OCI-LY3 (cell line): ENCODE measurements around the gene MFSD2A.

Source experiments
- H2AFZ ChIP-seq: fragments of 200-600, 300-600 bp; shearing (Covaris generic); 2 replicates; pipeline ENCODE4 v1.6.0; 2014; ENCODE audit warnings: antibody characterized with exemption, low read depth, low read length
- H3K27ac ChIP-seq: fragments of 200-600, 300-600 bp; sonication (generic); 2 replicates; pipeline ENCODE4 v1.5.1; 2014; ENCODE audit warnings: mild to moderate bottlenecking, low read length, moderate library complexity, mixed read lengths
- H3K27me3 ChIP-seq: fragments of 200-600, 300-600 bp; sonication (generic); 2 replicates; pipeline ENCODE4 v1.6.1; 2014; ENCODE audit warnings: low read depth, low read length, mixed read lengths
- H3K36me3 ChIP-seq: fragments of 200-600, 300-600 bp; sonication (generic); replicated peaks from 2 replicates; pipeline ENCODE3; 2014; ENCODE audit warnings: low read depth, low read length, mixed read lengths
- H3K4me1 ChIP-seq: fragments of 300-600, 200-600 bp; sonication (generic); 2 replicates; pipeline ENCODE4 v1.6.1; 2014; ENCODE audit warnings: low read length, mixed read lengths
- H3K4me2 ChIP-seq: fragments of 200-600, 300-600 bp; sonication (generic); 2 replicates; pipeline ENCODE4 v1.6.1; 2014; ENCODE audit warnings: low read length, mixed read lengths
- H3K4me3 ChIP-seq: fragments of 300-600, 200-600 bp; sonication (generic); 2 replicates; pipeline ENCODE4 v1.5.1; 2014; ENCODE audit warnings: antibody characterized with exemption, mild to moderate bottlenecking, low read length, moderate library complexity
- H3K79me2 ChIP-seq: fragments of 300-600, 200-600 bp; shearing (Covaris generic); 2 replicates; pipeline ENCODE4 v1.6.1; 2014; ENCODE audit warnings: mild to moderate bottlenecking, low read length, mixed read lengths
- H3K9ac ChIP-seq: fragments of 300-600, 200-600 bp; shearing (Covaris generic); 2 replicates; pipeline ENCODE4 v1.6.0; 2014; ENCODE audit warnings: mild to moderate bottlenecking, low read length, moderate library complexity
- H3K9me3 ChIP-seq: fragments of 200-600, 300-600 bp; shearing (Covaris generic); 2 replicates; pipeline ENCODE4 v1.6.1; 2014; ENCODE audit warnings: low read length, mixed read lengths; ENCODE audit not compliant: insufficient read depth
- H4K20me1 ChIP-seq: fragments of 200-600, 300-600 bp; sonication (generic); 2 replicates; pipeline ENCODE4 v1.6.1; 2016; ENCODE audit warnings: low read length, mixed read lengths; ENCODE audit not compliant: insufficient read depth
- EZH2phosphoT487 ChIP-seq: fragments of 200-600 bp; shearing (Covaris generic); IDR thresholded peaks from 2 replicates; pipeline ENCODE4 v1.6.1; 2018; ENCODE audit warnings: antibody characterized with exemption, mixed run types, low read depth
- TF ChIP-seq, protein P1 (sequence below): fragments of 200-600, 300-600 bp; sonication (generic); IDR thresholded peaks from 2 replicates; pipeline ENCODE4 v1.5.1; 2014; ENCODE audit warnings: antibody characterized with exemption, low read length, low read depth

Gene MFSD2A

DNA sequence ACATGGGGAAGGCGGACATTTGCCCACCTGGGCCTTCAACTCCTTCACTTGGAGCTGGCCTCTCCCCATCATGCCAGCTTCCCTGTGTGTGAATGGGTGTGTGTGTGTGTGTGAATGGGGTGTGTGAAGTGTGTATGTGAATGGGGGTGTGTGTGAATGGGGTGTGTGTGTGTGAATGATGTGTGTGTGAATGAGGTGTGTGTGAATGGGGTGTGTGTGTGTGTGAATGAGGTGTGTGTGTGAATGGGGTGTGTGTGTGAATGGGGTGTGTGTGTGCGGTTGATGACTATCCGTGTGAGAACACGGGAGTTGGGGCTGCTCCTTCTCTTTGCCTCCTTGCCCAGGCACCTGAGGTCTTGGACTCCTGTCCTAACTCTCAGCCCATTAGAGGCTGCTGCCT lies 9.6 kb downstream of the MFSD2A start:
- Histone ChIP-seq H3K36me3 (peaks cover 50% of the 10 kb centered on the region), H3K4me2 (no peak overlapping the region), H3K4me3 (no peak overlapping the region), H3K27ac (no peak overlapping the region), H3K9ac (no peak overlapping the region), H2AFZ (no peak overlapping the region), H3K9me3 (no peaks in the 10 kb centered on the region), H3K79me2 (peaks cover 37% of the 10 kb centered on the region), H3K27me3 (no peaks in the 10 kb centered on the region), H3K4me1 (peaks cover 16% of the 10 kb centered on the region), H4K20me1 (no peaks in the 10 kb centered on the region)
- TF ChIP-seq, protein P1, sequence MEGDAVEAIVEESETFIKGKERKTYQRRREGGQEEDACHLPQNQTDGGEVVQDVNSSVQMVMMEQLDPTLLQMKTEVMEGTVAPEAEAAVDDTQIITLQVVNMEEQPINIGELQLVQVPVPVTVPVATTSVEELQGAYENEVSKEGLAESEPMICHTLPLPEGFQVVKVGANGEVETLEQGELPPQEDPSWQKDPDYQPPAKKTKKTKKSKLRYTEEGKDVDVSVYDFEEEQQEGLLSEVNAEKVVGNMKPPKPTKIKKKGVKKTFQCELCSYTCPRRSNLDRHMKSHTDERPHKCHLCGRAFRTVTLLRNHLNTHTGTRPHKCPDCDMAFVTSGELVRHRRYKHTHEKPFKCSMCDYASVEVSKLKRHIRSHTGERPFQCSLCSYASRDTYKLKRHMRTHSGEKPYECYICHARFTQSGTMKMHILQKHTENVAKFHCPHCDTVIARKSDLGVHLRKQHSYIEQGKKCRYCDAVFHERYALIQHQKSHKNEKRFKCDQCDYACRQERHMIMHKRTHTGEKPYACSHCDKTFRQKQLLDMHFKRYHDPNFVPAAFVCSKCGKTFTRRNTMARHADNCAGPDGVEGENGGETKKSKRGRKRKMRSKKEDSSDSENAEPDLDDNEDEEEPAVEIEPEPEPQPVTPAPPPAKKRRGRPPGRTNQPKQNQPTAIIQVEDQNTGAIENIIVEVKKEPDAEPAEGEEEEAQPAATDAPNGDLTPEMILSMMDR: no peak
- no peak for TF ChIP-seq EZH2phosphoT487

GRCh38 chr1:39965044-39965443 lies 10.1 kb downstream of the MFSD2A start:
- Histone ChIP-seq H3K9me3 (no peaks in the 10 kb centered on the region), H3K27ac (no peak overlapping the region), H3K27me3 (no peaks in the 10 kb centered on the region), H3K4me3 (no peak overlapping the region), H3K9ac (no peak overlapping the region), H2AFZ (no peak overlapping the region), H3K36me3 (peaks cover 47% of the 10 kb centered on the region), H3K79me2 (peaks cover 32% of the 10 kb centered on the region), H3K4me1 (peaks cover 11% of the 10 kb centered on the region), H3K4me2 (no peak overlapping the region), H4K20me1 (no peaks in the 10 kb centered on the region)
- no peak for TF ChIP-seq EZH2phosphoT487
- TF ChIP-seq, protein P1: no peak

DNA sequence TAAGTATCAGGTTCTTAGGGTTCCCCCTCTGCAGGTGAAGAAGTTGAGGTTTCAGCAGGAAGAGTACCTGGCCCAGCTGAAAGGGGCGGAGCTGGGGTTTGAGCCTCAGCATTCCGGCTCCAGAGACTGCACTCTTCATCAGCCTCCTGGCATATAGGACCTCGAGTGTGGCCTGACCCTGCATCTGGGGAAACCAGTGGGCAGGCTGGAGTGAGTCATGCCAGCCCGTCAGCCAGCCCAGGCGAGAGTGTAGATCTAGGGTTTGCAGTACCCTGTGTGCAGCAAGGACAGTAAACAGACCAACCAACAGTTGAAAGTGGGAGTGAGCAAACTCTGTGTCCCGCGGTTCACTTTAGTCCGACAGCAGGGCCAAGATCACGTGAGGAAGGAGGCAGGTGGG lies 14.1 kb downstream of the MFSD2A start:
- Histone ChIP-seq H2AFZ (no peak overlapping the region), H3K9me3 (no peaks in the 10 kb centered on the region), H3K27me3 (no peaks in the 10 kb centered on the region), H4K20me1 (no peaks in the 10 kb centered on the region), H3K4me3 (no peak overlapping the region), H3K79me2 (peaks cover 5% of the 10 kb centered on the region), H3K4me2 (no peak overlapping the region), H3K27ac (no peak overlapping the region), H3K9ac (no peak overlapping the region), H3K36me3 (peaks cover 43% of the 10 kb centered on the region), H3K4me1 (no peaks in the 10 kb centered on the region)
- TF ChIP-seq, protein P1: no peak
- no peak for TF ChIP-seq EZH2phosphoT487

- Histone ChIP-seq H3K36me3 (peaks cover 39% of the 10 kb centered on the region), H3K4me3 (no peak overlapping the region), H4K20me1 (no peaks in the 10 kb centered on the region), H3K79me2 (no peaks in the 10 kb centered on the region), H3K4me1 (no peaks in the 10 kb centered on the region), H2AFZ (no peak overlapping the region), H3K27me3 (no peaks in the 10 kb centered on the region), H3K4me2 (no peak overlapping the region), H3K27ac (no peak overlapping the region), H3K9me3 (no peaks in the 10 kb centered on the region), H3K9ac (no peak overlapping the region)
- TF ChIP-seq, protein P1: no peak
- no peak for TF ChIP-seq EZH2phosphoT487
Observed at GRCh38 chr1:39969531-39970270, 14.8 kb downstream of the MFSD2A start.
